SH-SY5Y (cell line): ENCODE data around the gene SPOP.

ENCODE experiments used
- GATA2 ChIP-seq: IDR thresholded peaks from 2 replicates; pipeline ENCODE4 v1.6.1; 2011; ENCODE audit warnings: mild to moderate bottlenecking, low read depth, low read length
- GATA3 ChIP-seq: IDR thresholded peaks from 2 replicates; pipeline ENCODE4 v1.6.1; 2011; ENCODE audit warnings: low read depth, mild to moderate bottlenecking, low read length, moderate library complexity

SPOP gene

GRCh38 chr17:49580055-49580721, 97.7 kb downstream of the SPOP start:
- no peak for TF ChIP-seq GATA2
- no peak for TF ChIP-seq GATA3

GRCh38 chr17:49579522-49579921, 98.4 kb downstream of the SPOP start:
- no peak for TF ChIP-seq GATA2
- TF ChIP-seq GATA3 = no peak

GRCh38 chr17:49578952-49579500, 98.9 kb downstream of the SPOP start:
- TF ChIP-seq GATA3 = no peak
- no peak for TF ChIP-seq GATA2

- TF ChIP-seq GATA3 (no peak), GATA2 (no peak)
These were observed 99.5 kb downstream of the SPOP start for GRCh38 chr17:49578414-49578813.

- no peak for TF ChIP-seq GATA3
- no peak for TF ChIP-seq GATA2
These were observed 99.9 kb downstream of the SPOP start for GRCh38 chr17:49577963-49578362.

GRCh38 chr17:49577650-49577934, 100.3 kb downstream of the SPOP start:
- TF ChIP-seq GATA3 (no peak), GATA2 (no peak)

GRCh38 chr17:49576917-49577649, 100.8 kb downstream of the SPOP start:
- TF ChIP-seq GATA3 = no peak
- no peak for TF ChIP-seq GATA2

- TF ChIP-seq GATA3 (no peak), GATA2 (no peak)
These were observed 101.6 kb downstream of the SPOP start for GRCh38 chr17:49576088-49576916.

- TF ChIP-seq GATA2 (no peak), GATA3 (no peak)
These were observed 102.2 kb downstream of the SPOP start, which contains the start of gene NXPH3 for GRCh38 chr17:49575679-49576087. TSS of gene NXPH3 (plus strand) at chr17:49575871. CDS start at chr17:49576220, 349 bp downstream.

- TF ChIP-seq GATA2 (no peak), GATA3 (no peak)
These were observed 102.8 kb downstream of the SPOP start for GRCh38 chr17:49574945-49575678.

GRCh38 chr17:49574323-49574781, 103.5 kb downstream of the SPOP start:
- TF ChIP-seq GATA2 = no peak
- no peak for TF ChIP-seq GATA3

- TF ChIP-seq GATA3 (no peak), GATA2 (no peak)
These were observed 104.2 kb downstream of the SPOP start for GRCh38 chr17:49573510-49574322.
